ENCODE measurements around the gene FAM168A. TPM values are rescaled to one million over a fixed set of nuclear protein-coding genes. Genes with fewer than 3 reads are reported as not detected.
A peak's percentile ranks its signal among the peaks of the same experiment; 100 is the strongest.

Gene FAM168A
- polyA plus RNA-seq, 4 donors = 5.4 to 18.8 (median 9.9) TPM

DNA sequence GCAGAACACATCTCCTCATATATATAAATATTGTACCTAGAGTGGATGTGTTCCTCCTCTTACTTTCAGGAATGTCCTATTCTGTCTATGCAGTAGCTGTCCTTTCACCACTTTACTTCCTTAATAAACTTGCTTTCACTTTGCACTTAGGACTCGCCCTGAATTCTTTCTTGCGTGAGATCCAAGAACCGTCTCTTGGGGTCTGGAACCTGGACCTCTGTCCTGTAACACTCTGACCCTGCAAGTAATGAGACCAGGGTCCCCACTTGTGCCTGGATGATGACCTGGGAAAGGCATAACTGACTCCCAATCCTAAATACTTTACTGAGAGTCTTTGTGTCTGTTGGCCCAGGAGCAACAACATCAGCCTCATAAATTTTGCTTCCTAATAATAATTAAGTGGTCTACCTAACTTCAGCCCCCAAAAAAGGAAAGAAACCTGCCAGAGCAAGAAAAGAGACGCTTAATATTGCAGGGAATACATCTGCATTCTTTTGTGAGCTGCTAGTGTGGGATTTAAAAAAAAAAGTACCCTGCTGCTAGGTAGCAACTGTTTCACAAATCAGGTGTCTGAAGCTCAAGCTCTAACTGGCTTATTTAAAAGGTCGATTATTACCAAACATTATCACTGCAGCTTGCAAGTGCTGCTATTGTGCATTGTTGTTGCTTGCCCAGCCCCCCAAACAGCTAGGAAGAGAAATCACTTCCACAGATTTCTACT, 69.3 kb downstream of the FAM168A start:
- peak overlapping the region; percentile 32 to 70 (median 52) for H3K27ac ChIP-seq (ENCODE audit: low read depth in 1 of 3, low read length in 2 of 3)
- FAIRE-seq = no peak
- peaks cover 0 to 3% of the 10 kb centered on the region in 2 donors for H3K9me3 ChIP-seq (ENCODE audit: control insufficient read depth in 2 of 2, insufficient read depth in 1 of 2, low read depth in 1 of 2, low read length in 1 of 2)
- WGBS, 3 donors = 10 to 16% (median 13%) methylated on average over 5 of the region's 5 CpGs
- H3K36me3 ChIP-seq (ENCODE audit: control insufficient read depth in 3 of 3, insufficient read depth in 2 of 3, low read depth in 1 of 3, low read length in 3 of 3) = no peaks in the 10 kb centered on the region
- H3K27me3 ChIP-seq (ENCODE audit: control insufficient read depth in 3 of 3, insufficient read depth in 3 of 3, low read length in 3 of 3) = no peaks in the 10 kb centered on the region
- peaks cover 10 to 20% (median 10%) of the 10 kb centered on the region in 3 donors for H3K4me1 ChIP-seq (ENCODE audit: control insufficient read depth in 3 of 3, insufficient read depth in 2 of 3, low read depth in 1 of 3, low read length in 2 of 3)
- peak; percentile 52 to 74 for DNase-seq
- H3K4me3 ChIP-seq (ENCODE audit: low read depth in 1 of 3, low read length in 3 of 3) = peak overlapping the region in 2 of 3 donors; percentile 22 to 27

DNA sequence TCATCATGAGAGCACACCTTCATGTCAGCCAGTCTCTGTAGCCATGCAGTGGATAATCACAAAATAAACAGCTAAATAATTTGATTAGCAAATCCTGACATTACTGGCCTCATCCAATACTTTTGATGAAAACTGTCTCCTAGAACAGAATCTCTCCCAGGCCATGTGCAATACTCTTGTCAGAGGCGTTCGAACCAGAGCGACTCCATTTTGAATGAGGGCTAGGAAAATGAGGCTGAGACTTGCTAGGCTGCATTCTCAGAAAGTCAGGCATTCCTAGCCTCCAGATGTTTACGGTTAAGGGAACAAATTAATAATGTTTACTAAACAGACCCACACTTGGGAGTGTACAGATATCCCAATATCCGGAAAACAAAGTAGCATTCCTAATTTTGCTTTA, 69.9 kb downstream of the FAM168A start:
- Histone ChIP-seq H3K4me3 (ENCODE audit: low read depth in 1 of 3, low read length in 3 of 3) (no peak overlapping the region), H3K27ac (ENCODE audit: low read depth in 1 of 3, low read length in 2 of 3) (no peak overlapping the region), H3K27me3 (ENCODE audit: control insufficient read depth in 3 of 3, insufficient read depth in 3 of 3, low read length in 3 of 3) (no peaks in the 10 kb centered on the region), H3K36me3 (ENCODE audit: control insufficient read depth in 3 of 3, insufficient read depth in 2 of 3, low read depth in 1 of 3, low read length in 3 of 3) (no peaks in the 10 kb centered on the region), H3K4me1 (ENCODE audit: control insufficient read depth in 3 of 3, insufficient read depth in 2 of 3, low read depth in 1 of 3, low read length in 2 of 3) (peaks cover 10 to 20% (median 10%) of the 10 kb centered on the region in 3 donors), H3K9me3 (ENCODE audit: control insufficient read depth in 2 of 2, insufficient read depth in 1 of 2, low read depth in 1 of 2, low read length in 1 of 2) (peaks cover 0 to 8% of the 10 kb centered on the region in 2 donors)
- DNase-seq (no peak), FAIRE-seq (no peak)
- WGBS, 3 donors = 76 to 79% (median 79%) methylated on average over 5 of the region's 5 CpGs

DNA sequence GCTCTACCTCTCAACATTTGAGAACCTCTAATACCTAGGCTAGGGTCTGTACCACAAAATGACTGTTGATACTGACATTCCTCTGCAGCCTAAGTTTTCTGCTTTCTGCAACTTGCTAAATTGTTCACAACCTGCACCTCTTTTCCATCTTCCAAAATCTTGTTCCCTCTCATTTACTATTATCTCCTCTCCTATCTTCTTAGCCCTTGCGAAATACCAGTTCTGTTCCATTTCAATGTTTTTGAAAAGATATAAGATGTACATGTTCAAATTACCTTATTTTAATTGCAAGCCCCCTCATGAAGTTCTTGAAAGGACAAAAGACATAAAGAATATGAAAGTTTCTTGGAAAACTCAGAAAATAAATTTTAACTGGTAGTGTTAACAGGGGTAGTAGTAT, 72.3 kb downstream of the FAM168A start:
- no peak overlapping the region for H3K27ac ChIP-seq (ENCODE audit: low read depth in 1 of 3, low read length in 2 of 3)
- peaks cover 0 to 8% of the 10 kb centered on the region in 2 donors for H3K9me3 ChIP-seq (ENCODE audit: control insufficient read depth in 2 of 2, insufficient read depth in 1 of 2, low read depth in 1 of 2, low read length in 1 of 2)
- H3K4me3 ChIP-seq (ENCODE audit: low read depth in 1 of 3, low read length in 3 of 3) = no peak overlapping the region
- no peaks in the 10 kb centered on the region for H3K36me3 ChIP-seq (ENCODE audit: control insufficient read depth in 3 of 3, insufficient read depth in 2 of 3, low read depth in 1 of 3, low read length in 3 of 3)
- H3K27me3 ChIP-seq (ENCODE audit: control insufficient read depth in 3 of 3, insufficient read depth in 3 of 3, low read length in 3 of 3) = no peaks in the 10 kb centered on the region
- peaks cover 5 to 11% (median 8%) of the 10 kb centered on the region in 3 donors for H3K4me1 ChIP-seq (ENCODE audit: control insufficient read depth in 3 of 3, insufficient read depth in 2 of 3, low read depth in 1 of 3, low read length in 2 of 3)
- DNase-seq (no peak), FAIRE-seq (no peak)
- 97 to 98% (median 98%) methylated on average over 1 of the region's 1 CpG for WGBS, 3 donors

DNA sequence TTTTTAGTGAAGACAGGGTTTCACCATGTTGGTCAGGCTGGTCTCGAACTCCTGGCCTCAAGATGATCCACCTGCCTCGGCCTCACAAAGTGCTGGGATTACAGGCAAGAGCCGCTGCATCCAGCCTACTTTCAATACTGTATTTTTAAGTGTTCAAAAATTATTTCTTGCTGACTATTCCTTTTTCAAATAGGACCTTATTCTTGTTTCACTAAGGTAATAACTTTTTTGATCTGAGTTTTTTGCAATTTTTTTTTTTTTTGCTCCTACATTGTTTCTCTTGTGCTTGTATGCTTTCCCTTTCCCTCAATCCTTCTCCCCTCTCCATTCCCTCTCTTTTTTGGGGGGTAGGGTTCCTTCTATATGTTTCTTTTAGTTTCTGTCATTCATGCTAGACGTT, 73.1 kb downstream of the FAM168A start:
- DNase-seq (no peak), FAIRE-seq (no peak)
- Histone ChIP-seq H3K4me3 (ENCODE audit: low read depth in 1 of 3, low read length in 3 of 3) (no peak overlapping the region), H3K4me1 (ENCODE audit: control insufficient read depth in 3 of 3, insufficient read depth in 2 of 3, low read depth in 1 of 3, low read length in 2 of 3) (peaks cover 5 to 9% (median 5%) of the 10 kb centered on the region in 3 donors), H3K27me3 (ENCODE audit: control insufficient read depth in 3 of 3, insufficient read depth in 3 of 3, low read length in 3 of 3) (no peaks in the 10 kb centered on the region), H3K36me3 (ENCODE audit: control insufficient read depth in 3 of 3, insufficient read depth in 2 of 3, low read depth in 1 of 3, low read length in 3 of 3) (no peaks in the 10 kb centered on the region), H3K9me3 (ENCODE audit: control insufficient read depth in 2 of 2, insufficient read depth in 1 of 2, low read depth in 1 of 2, low read length in 1 of 2) (peaks cover 0 to 8% of the 10 kb centered on the region in 2 donors), H3K27ac (ENCODE audit: low read depth in 1 of 3, low read length in 2 of 3) (no peak overlapping the region)
- 94 to 95% (median 95%) methylated on average over 4 of the region's 4 CpGs for WGBS, 3 donors

DNA sequence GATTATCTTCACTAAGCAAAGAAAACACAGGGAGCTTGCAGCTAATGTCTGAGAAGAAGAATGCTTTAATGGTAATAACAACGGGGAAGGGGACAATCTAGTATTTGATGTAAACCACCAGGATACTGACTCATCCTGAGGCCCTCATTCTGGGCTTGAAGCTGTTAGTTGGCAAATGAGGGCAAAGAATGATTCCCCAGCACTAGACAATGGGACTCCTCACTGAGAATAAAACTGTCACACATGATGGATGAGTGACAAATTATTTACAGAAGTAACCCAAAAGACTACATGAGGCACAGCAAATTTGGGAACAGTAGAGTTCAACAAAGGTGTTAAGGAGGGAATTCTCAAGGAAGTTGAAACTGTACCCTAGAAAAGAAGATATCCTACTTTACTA, 76.3 kb downstream of the FAM168A start:
- FAIRE-seq (no peak), DNase-seq (no peak)
- no peak overlapping the region for H3K4me3 ChIP-seq (ENCODE audit: low read depth in 1 of 3, low read length in 3 of 3)
- H3K4me1 ChIP-seq (ENCODE audit: control insufficient read depth in 3 of 3, insufficient read depth in 2 of 3, low read depth in 1 of 3, low read length in 2 of 3) = peaks cover 0 to 3% (median 0%) of the 10 kb centered on the region in 3 donors
- H3K27me3 ChIP-seq (ENCODE audit: control insufficient read depth in 3 of 3, insufficient read depth in 3 of 3, low read length in 3 of 3) = no peaks in the 10 kb centered on the region
- no peaks in the 10 kb centered on the region for H3K36me3 ChIP-seq (ENCODE audit: control insufficient read depth in 3 of 3, insufficient read depth in 2 of 3, low read depth in 1 of 3, low read length in 3 of 3)
- 45 to 65% (median 59%) methylated on average over 1 of the region's 1 CpG for WGBS, 3 donors
- H3K9me3 ChIP-seq (ENCODE audit: control insufficient read depth in 2 of 2, insufficient read depth in 1 of 2, low read depth in 1 of 2, low read length in 1 of 2) = peaks cover 0 to 8% of the 10 kb centered on the region in 2 donors
- no peak overlapping the region for H3K27ac ChIP-seq (ENCODE audit: low read depth in 1 of 3, low read length in 2 of 3)

DNA sequence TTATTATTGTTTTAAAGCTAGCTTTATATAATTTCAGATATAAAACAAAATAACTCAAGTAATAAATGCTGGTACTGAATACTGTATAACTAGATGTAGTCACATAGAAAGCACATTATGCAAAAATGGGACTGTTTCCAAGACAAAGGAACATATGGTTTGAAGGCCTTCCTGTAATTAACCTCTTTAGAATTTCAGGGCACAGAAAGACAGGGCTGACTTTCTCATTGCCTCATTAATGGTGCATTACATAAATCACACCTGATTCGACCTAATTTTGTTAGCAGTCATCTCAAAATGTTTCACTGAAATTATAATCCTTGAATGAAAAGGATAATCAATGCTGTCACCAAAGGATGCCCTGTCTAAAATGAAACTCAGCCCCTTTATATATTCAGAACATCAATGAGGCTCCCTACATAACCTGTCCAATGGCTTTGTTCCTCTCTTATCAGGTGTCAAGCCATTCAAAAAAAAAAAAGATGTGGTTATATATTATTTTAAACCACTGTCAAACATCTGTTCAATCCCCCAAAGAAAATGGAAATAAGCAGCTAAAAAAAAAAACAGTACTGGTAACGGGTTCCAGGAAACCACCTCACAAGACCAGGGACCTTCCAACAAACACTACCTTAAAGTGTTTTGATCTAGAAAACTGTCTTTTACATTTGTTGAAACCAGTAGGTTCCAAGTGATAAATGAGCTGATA, 77.4 kb downstream of the FAM168A start:
- peaks cover 0 to 3% (median 0%) of the 10 kb centered on the region in 3 donors for H3K4me1 ChIP-seq (ENCODE audit: control insufficient read depth in 3 of 3, insufficient read depth in 2 of 3, low read depth in 1 of 3, low read length in 2 of 3)
- H3K36me3 ChIP-seq (ENCODE audit: control insufficient read depth in 3 of 3, insufficient read depth in 2 of 3, low read depth in 1 of 3, low read length in 3 of 3) = no peaks in the 10 kb centered on the region
- no peaks in the 10 kb centered on the region for H3K27me3 ChIP-seq (ENCODE audit: control insufficient read depth in 3 of 3, insufficient read depth in 3 of 3, low read length in 3 of 3)
- no peak overlapping the region for H3K27ac ChIP-seq (ENCODE audit: low read depth in 1 of 3, low read length in 2 of 3)
- DNase-seq = no peak
- H3K4me3 ChIP-seq (ENCODE audit: low read depth in 1 of 3, low read length in 3 of 3) = no peak overlapping the region
- WGBS, 3 donors = 50 to 57% (median 51%) methylated on average over 2 of the region's 2 CpGs
- H3K9me3 ChIP-seq (ENCODE audit: control insufficient read depth in 2 of 2, insufficient read depth in 1 of 2, low read depth in 1 of 2, low read length in 1 of 2) = peaks cover 0 to 8% of the 10 kb centered on the region in 2 donors
- no peak for FAIRE-seq

DNA sequence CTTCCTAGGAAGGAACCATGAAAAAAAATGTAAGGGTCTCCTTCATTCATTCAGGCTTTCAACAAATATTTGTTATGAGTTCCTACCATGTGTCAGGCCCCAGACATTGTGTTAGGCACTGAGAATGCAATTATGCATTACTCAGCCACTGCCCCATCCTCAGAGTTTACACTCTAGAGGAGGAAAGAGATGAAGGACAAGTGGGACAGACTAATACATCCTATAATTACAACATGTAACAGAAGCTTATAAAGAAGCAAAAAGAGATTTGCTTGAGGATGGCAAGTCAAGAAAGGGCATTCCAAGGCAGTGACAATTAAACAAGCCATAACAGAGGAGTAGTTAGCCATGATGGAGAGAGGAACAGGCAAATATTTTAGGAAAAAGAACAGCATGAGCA, 78.6 kb downstream of the FAM168A start:
- Histone ChIP-seq H3K36me3 (ENCODE audit: control insufficient read depth in 3 of 3, insufficient read depth in 2 of 3, low read depth in 1 of 3, low read length in 3 of 3) (peaks cover 0 to 3% (median 0%) of the 10 kb centered on the region in 3 donors), H3K27ac (ENCODE audit: low read depth in 1 of 3, low read length in 2 of 3) (no peak overlapping the region), H3K4me3 (ENCODE audit: low read depth in 1 of 3, low read length in 3 of 3) (no peak overlapping the region), H3K4me1 (ENCODE audit: control insufficient read depth in 3 of 3, insufficient read depth in 2 of 3, low read depth in 1 of 3, low read length in 2 of 3) (peaks cover 0 to 3% (median 0%) of the 10 kb centered on the region in 3 donors), H3K27me3 (ENCODE audit: control insufficient read depth in 3 of 3, insufficient read depth in 3 of 3, low read length in 3 of 3) (no peaks in the 10 kb centered on the region), H3K9me3 (ENCODE audit: control insufficient read depth in 2 of 2, insufficient read depth in 1 of 2, low read depth in 1 of 2, low read length in 1 of 2) (peaks cover 0 to 8% of the 10 kb centered on the region in 2 donors)
- DNase-seq (no peak), FAIRE-seq (no peak)

DNA sequence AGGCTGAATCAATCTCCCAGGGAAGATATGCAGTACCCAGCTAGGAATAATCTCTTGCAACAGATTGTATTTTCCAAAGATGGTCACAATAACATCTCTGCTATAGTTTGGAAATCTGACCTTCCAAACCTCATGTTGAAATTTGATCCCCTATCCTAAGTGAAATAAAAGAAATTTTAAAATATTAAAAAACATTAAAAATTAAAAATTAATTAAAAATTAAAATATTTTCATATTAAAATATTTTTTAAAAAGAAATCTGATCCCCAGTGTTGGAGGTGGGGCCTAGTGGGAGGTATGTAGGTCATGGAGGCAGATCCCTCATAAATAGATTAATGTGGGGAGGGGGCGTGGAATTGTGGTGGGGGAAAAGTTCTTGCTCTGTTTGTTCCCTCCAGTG, 79.7 kb downstream of the FAM168A start:
- Histone ChIP-seq H3K4me1 (ENCODE audit: control insufficient read depth in 3 of 3, insufficient read depth in 2 of 3, low read depth in 1 of 3, low read length in 2 of 3) (peaks cover 0 to 3% (median 0%) of the 10 kb centered on the region in 3 donors), H3K9me3 (ENCODE audit: control insufficient read depth in 2 of 2, insufficient read depth in 1 of 2, low read depth in 1 of 2, low read length in 1 of 2) (peaks cover 0 to under 1% of the 10 kb centered on the region in 2 donors), H3K36me3 (ENCODE audit: control insufficient read depth in 3 of 3, insufficient read depth in 2 of 3, low read depth in 1 of 3, low read length in 3 of 3) (peaks cover 0 to 3% (median 0%) of the 10 kb centered on the region in 3 donors), H3K27ac (ENCODE audit: low read depth in 1 of 3, low read length in 2 of 3) (no peak overlapping the region), H3K27me3 (ENCODE audit: control insufficient read depth in 3 of 3, insufficient read depth in 3 of 3, low read length in 3 of 3) (no peaks in the 10 kb centered on the region), H3K4me3 (ENCODE audit: low read depth in 1 of 3, low read length in 3 of 3) (no peak overlapping the region)
- DNase-seq (no peak), FAIRE-seq (no peak)
- WGBS, 3 donors = 96 to 100% (median 98%) methylated on average over 1 of the region's 1 CpG

Measured in small intestine (tissue), 7 donors.